Measurements from ENCODE around the gene SLC66A1. TPM values are rescaled to one million over a fixed set of nuclear protein-coding genes. Genes with fewer than 3 reads are reported as not detected.

SLC66A1 gene
- total and polyA plus RNA-seq, 2 donors = 5.8 to 10.8 TPM

GRCh38 chr1:19326748-19327065, 14.6 kb downstream of the SLC66A1 start:
- DNase-seq (ENCODE audit: low read depth in 6 of 9, low spot score in 9 of 9) = no peak
- Histone ChIP-seq H3K4me1 (ENCODE audit: control insufficient read depth in 2 of 2, insufficient read depth in 2 of 2, low read length in 2 of 2) (no peaks in the 10 kb centered on the region), H3K27ac (ENCODE audit: low read depth in 1 of 2, low read length in 1 of 2) (no peak overlapping the region), H3K4me3 (ENCODE audit: low read length in 2 of 2) (no peak overlapping the region), H3K27me3 (ENCODE audit: control insufficient read depth in 2 of 2, insufficient read depth in 1 of 2, low read length in 1 of 2) (no peaks in the 10 kb centered on the region), H3K9me3 (ENCODE audit: control insufficient read depth in 2 of 2, insufficient read depth in 1 of 2, low read length in 1 of 2) (peaks cover 0 to 4% of the 10 kb centered on the region in 2 donors), H3K36me3 (ENCODE audit: control insufficient read depth in 2 of 2, insufficient read depth in 2 of 2, low read length in 1 of 2) (peaks cover 4 to 12% of the 10 kb centered on the region in 2 donors)
- WGBS = 86% methylated on average over 6 of the region's 6 CpGs

GRCh38 chr1:19327301-19327700, 15.2 kb downstream of the SLC66A1 start:
- Histone ChIP-seq H3K4me1 (ENCODE audit: control insufficient read depth in 2 of 2, insufficient read depth in 2 of 2, low read length in 2 of 2) (no peaks in the 10 kb centered on the region), H3K4me3 (ENCODE audit: low read length in 2 of 2) (no peak overlapping the region), H3K27ac (ENCODE audit: low read depth in 1 of 2, low read length in 1 of 2) (no peak overlapping the region), H3K9me3 (ENCODE audit: control insufficient read depth in 2 of 2, insufficient read depth in 1 of 2, low read length in 1 of 2) (no peaks in the 10 kb centered on the region), H3K27me3 (ENCODE audit: control insufficient read depth in 2 of 2, insufficient read depth in 1 of 2, low read length in 1 of 2) (no peaks in the 10 kb centered on the region), H3K36me3 (ENCODE audit: control insufficient read depth in 2 of 2, insufficient read depth in 2 of 2, low read length in 1 of 2) (peaks cover 4 to 12% of the 10 kb centered on the region in 2 donors)
- DNase-seq (ENCODE audit: low read depth in 6 of 9, low spot score in 9 of 9) = no peak
- WGBS = 95% methylated on average over 16 of the region's 16 CpGs

- no peak for DNase-seq (ENCODE audit: low read depth in 6 of 9, low spot score in 9 of 9)
- Histone ChIP-seq H3K27me3 (ENCODE audit: control insufficient read depth in 2 of 2, insufficient read depth in 1 of 2, low read length in 1 of 2) (no peaks in the 10 kb centered on the region), H3K27ac (ENCODE audit: low read depth in 1 of 2, low read length in 1 of 2) (no peak overlapping the region), H3K4me3 (ENCODE audit: low read length in 2 of 2) (no peak overlapping the region), H3K36me3 (ENCODE audit: control insufficient read depth in 2 of 2, insufficient read depth in 2 of 2, low read length in 1 of 2) (peaks cover 4 to 12% of the 10 kb centered on the region in 2 donors), H3K4me1 (ENCODE audit: control insufficient read depth in 2 of 2, insufficient read depth in 2 of 2, low read length in 2 of 2) (no peaks in the 10 kb centered on the region), H3K9me3 (ENCODE audit: control insufficient read depth in 2 of 2, insufficient read depth in 1 of 2, low read length in 1 of 2) (no peaks in the 10 kb centered on the region)
- WGBS = 97% methylated on average over 9 of the region's 9 CpGs
These were observed 15.6 kb downstream of the SLC66A1 start for GRCh38 chr1:19327736-19328135.

- H3K4me3 ChIP-seq (ENCODE audit: low read length in 2 of 2) = no peak overlapping the region
- H3K4me1 ChIP-seq (ENCODE audit: control insufficient read depth in 2 of 2, insufficient read depth in 2 of 2, low read length in 2 of 2) = no peaks in the 10 kb centered on the region
- WGBS = 99% methylated on average over 18 of the region's 18 CpGs
- H3K9me3 ChIP-seq (ENCODE audit: control insufficient read depth in 2 of 2, insufficient read depth in 1 of 2, low read length in 1 of 2) = no peaks in the 10 kb centered on the region
- H3K27me3 ChIP-seq (ENCODE audit: control insufficient read depth in 2 of 2, insufficient read depth in 1 of 2, low read length in 1 of 2) = no peaks in the 10 kb centered on the region
- H3K27ac ChIP-seq (ENCODE audit: low read depth in 1 of 2, low read length in 1 of 2) = no peak overlapping the region
- DNase-seq (ENCODE audit: low read depth in 6 of 9, low spot score in 9 of 9) = no peak
- H3K36me3 ChIP-seq (ENCODE audit: control insufficient read depth in 2 of 2, insufficient read depth in 2 of 2, low read length in 1 of 2) = peaks cover 4 to 12% of the 10 kb centered on the region in 2 donors
These were observed 16.4 kb downstream of the SLC66A1 start for GRCh38 chr1:19328486-19328885.

- Histone ChIP-seq H3K27ac (ENCODE audit: low read depth in 1 of 2, low read length in 1 of 2) (no peak overlapping the region), H3K9me3 (ENCODE audit: control insufficient read depth in 2 of 2, insufficient read depth in 1 of 2, low read length in 1 of 2) (no peaks in the 10 kb centered on the region), H3K4me3 (ENCODE audit: low read length in 2 of 2) (no peak overlapping the region), H3K27me3 (ENCODE audit: control insufficient read depth in 2 of 2, insufficient read depth in 1 of 2, low read length in 1 of 2) (no peaks in the 10 kb centered on the region), H3K36me3 (ENCODE audit: control insufficient read depth in 2 of 2, insufficient read depth in 2 of 2, low read length in 1 of 2) (peaks cover 4 to 10% of the 10 kb centered on the region in 2 donors), H3K4me1 (ENCODE audit: control insufficient read depth in 2 of 2, insufficient read depth in 2 of 2, low read length in 2 of 2) (no peaks in the 10 kb centered on the region)
- WGBS = 95% methylated on average over 13 of the region's 13 CpGs
- no peak for DNase-seq (ENCODE audit: low read depth in 6 of 9, low spot score in 9 of 9)
These were observed 17.1 kb downstream of the SLC66A1 start for GRCh38 chr1:19329188-19329587.

GRCh38 chr1:19329611-19330010, 17.5 kb downstream of the SLC66A1 start:
- Histone ChIP-seq H3K36me3 (ENCODE audit: control insufficient read depth in 2 of 2, insufficient read depth in 2 of 2, low read length in 1 of 2) (peaks cover 4 to 5% of the 10 kb centered on the region in 2 donors), H3K9me3 (ENCODE audit: control insufficient read depth in 2 of 2, insufficient read depth in 1 of 2, low read length in 1 of 2) (no peaks in the 10 kb centered on the region), H3K27ac (ENCODE audit: low read depth in 1 of 2, low read length in 1 of 2) (no peak overlapping the region), H3K4me1 (ENCODE audit: control insufficient read depth in 2 of 2, insufficient read depth in 2 of 2, low read length in 2 of 2) (no peaks in the 10 kb centered on the region), H3K4me3 (ENCODE audit: low read length in 2 of 2) (no peak overlapping the region), H3K27me3 (ENCODE audit: control insufficient read depth in 2 of 2, insufficient read depth in 1 of 2, low read length in 1 of 2) (no peaks in the 10 kb centered on the region)
- 97% methylated on average over 5 of the region's 5 CpGs for WGBS
- no peak for DNase-seq (ENCODE audit: low read depth in 6 of 9, low spot score in 9 of 9)

- H3K27me3 ChIP-seq (ENCODE audit: control insufficient read depth in 2 of 2, insufficient read depth in 1 of 2, low read length in 1 of 2) = no peaks in the 10 kb centered on the region
- no peaks in the 10 kb centered on the region for H3K4me1 ChIP-seq (ENCODE audit: control insufficient read depth in 2 of 2, insufficient read depth in 2 of 2, low read length in 2 of 2)
- H3K4me3 ChIP-seq (ENCODE audit: low read length in 2 of 2) = no peak overlapping the region
- no peak for DNase-seq (ENCODE audit: low read depth in 6 of 9, low spot score in 9 of 9)
- H3K9me3 ChIP-seq (ENCODE audit: control insufficient read depth in 2 of 2, insufficient read depth in 1 of 2, low read length in 1 of 2) = no peaks in the 10 kb centered on the region
- 96% methylated on average over 14 of the region's 14 CpGs for WGBS
- H3K36me3 ChIP-seq (ENCODE audit: control insufficient read depth in 2 of 2, insufficient read depth in 2 of 2, low read length in 1 of 2) = peaks cover 3 to 4% of the 10 kb centered on the region in 2 donors
- no peak overlapping the region for H3K27ac ChIP-seq (ENCODE audit: low read depth in 1 of 2, low read length in 1 of 2)
These were observed 18.5 kb downstream of the SLC66A1 start for GRCh38 chr1:19330449-19331135.

GRCh38 chr1:19331262-19331878, 19.2 kb downstream of the SLC66A1 start:
- 97% methylated on average over 13 of the region's 13 CpGs for WGBS
- no peak for DNase-seq (ENCODE audit: low read depth in 6 of 9, low spot score in 9 of 9)
- peaks cover 0 to 4% of the 10 kb centered on the region in 2 donors for H3K36me3 ChIP-seq (ENCODE audit: control insufficient read depth in 2 of 2, insufficient read depth in 2 of 2, low read length in 1 of 2)

GRCh38 chr1:19332832-19333231, 20.7 kb downstream of the SLC66A1 start:
- H3K4me3 ChIP-seq (ENCODE audit: low read length in 2 of 2) = no peak overlapping the region
- no peaks in the 10 kb centered on the region for H3K4me1 ChIP-seq (ENCODE audit: control insufficient read depth in 2 of 2, insufficient read depth in 2 of 2, low read length in 2 of 2)
- no peaks in the 10 kb centered on the region for H3K9me3 ChIP-seq (ENCODE audit: control insufficient read depth in 2 of 2, insufficient read depth in 1 of 2, low read length in 1 of 2)
- DNase-seq (ENCODE audit: low read depth in 6 of 9, low spot score in 9 of 9) = no peak
- 98% methylated on average over 12 of the region's 12 CpGs for WGBS
- H3K27me3 ChIP-seq (ENCODE audit: control insufficient read depth in 2 of 2, insufficient read depth in 1 of 2, low read length in 1 of 2) = no peaks in the 10 kb centered on the region
- peaks cover 2 to 10% of the 10 kb centered on the region in 2 donors for H3K36me3 ChIP-seq (ENCODE audit: control insufficient read depth in 2 of 2, insufficient read depth in 2 of 2, low read length in 1 of 2)
- no peak overlapping the region for H3K27ac ChIP-seq (ENCODE audit: low read depth in 1 of 2, low read length in 1 of 2)

More at GRCh38 chr1:19331262-19331878, 19.2 kb downstream of the SLC66A1 start:
- no peaks in the 10 kb centered on the region for H3K27me3 ChIP-seq (ENCODE audit: control insufficient read depth in 2 of 2, insufficient read depth in 1 of 2, low read length in 1 of 2)
- no peak overlapping the region for H3K27ac ChIP-seq (ENCODE audit: low read depth in 1 of 2, low read length in 1 of 2)
- H3K9me3 ChIP-seq (ENCODE audit: control insufficient read depth in 2 of 2, insufficient read depth in 1 of 2, low read length in 1 of 2) = no peaks in the 10 kb centered on the region
- no peak overlapping the region for H3K4me3 ChIP-seq (ENCODE audit: low read length in 2 of 2)
- H3K4me1 ChIP-seq (ENCODE audit: control insufficient read depth in 2 of 2, insufficient read depth in 2 of 2, low read length in 2 of 2) = no peaks in the 10 kb centered on the region

Data from thymus (tissue), 11 donors.